HCT116 (cell line): ENCODE measurements around the gene GGT6. TPM values are rescaled to one million over a fixed set of nuclear protein-coding genes. Genes with fewer than 3 reads are reported as not detected.

Source experiments
- ATAC-seq: fragments of 200-7000 bp; cut with Tn5 transposase; 2 replicates; pipeline ENCODE4 v1.9.1; 2020; ENCODE audit warnings: mild to moderate bottlenecking, moderate library complexity
- BruUV-seq: library from RNA; stranded (reverse); fragments of 400-500 nt; replicated peaks from 2 replicates; lab custom pipeline; 2021; lab: Mats Ljungman, UMichigan
- CTCF ChIA-PET: fragments of 300-600 bp; sonication (Branson Sonifier 250); formaldehyde crosslinking; loops from one replicate; lab custom pipeline; 2021; ENCODE audit warnings: antibody characterized with exemption; lab: Charles Lee
- POLR2A ChIA-PET: fragments of 300-600, 350-600 bp; sonication (Branson Sonifier 250); formaldehyde crosslinking; loops from one replicate; lab custom pipeline; 2021; ENCODE audit warnings: antibody characterized with exemption; lab: Charles Lee
- RAD21 ChIA-PET, 2 experiments: fragments of 300-600 bp; sonication (Branson Sonifier 250); formaldehyde crosslinking; loops; one replicate each; lab custom pipeline; 2023; ENCODE audit warnings: low total read pairs in 2 of 2; ENCODE audit not compliant: uncharacterized antibody in 2 of 2, unreplicated experiment in 2 of 2, low non-redundant PET in 1 of 2; lab: Charles Lee
- DNase-seq: peaks from one replicate; pipeline ENCODE4 v3.0.0-alpha.2; 2010; ENCODE audit warnings: low read depth, low spot score
- H2AFZ ChIP-seq: fragments of 200-600 bp; shearing (Covaris generic), sonication (generic); 2 replicates; pipeline ENCODE4 v1.6.1; 2017; ENCODE audit warnings: low read depth, mixed run types, mixed read lengths, antibody characterized with exemption, low read length; ENCODE audit not compliant: poor library complexity, severe bottlenecking
- H3K27ac ChIP-seq: 2 replicates; pipeline ENCODE4 v1.5.1; 2012; ENCODE audit warnings: low read depth, low read length
- H3K27me3 ChIP-seq: fragments of 200-600 bp; sonication (generic); 2 replicates; pipeline ENCODE4 v1.6.1; 2016; ENCODE audit warnings: mixed run types, low read length, mixed read lengths; ENCODE audit not compliant: insufficient read depth
- H3K36me3 ChIP-seq, 2 experiments: fragments of 200-500 bp in 1 of 2; fragments of 200-600 bp in 1 of 2; sonication (Bioruptor generic) in 1 of 2; sonication (generic) in 1 of 2; 2 replicates each; pipeline versions ENCODE4 v1.5.1 to v1.6.1; 2014 to 2016; ENCODE audit warnings: low read length in 2 of 2, inconsistent platforms in 1 of 2, mixed read lengths in 1 of 2, mixed run types in 1 of 2; ENCODE audit not compliant: insufficient read depth in 2 of 2, control insufficient read depth in 1 of 2
- H3K4me1 ChIP-seq, 2 experiments: fragments of 200-600 bp in 1 of 2; sonication (generic) in 1 of 2; 2 replicates each; pipeline versions ENCODE4 v1.5.1 to v1.6.1; 2012 to 2017; ENCODE audit warnings: low read length in 2 of 2, inconsistent platforms in 1 of 2, mild to moderate bottlenecking in 1 of 2, mixed read lengths in 1 of 2, mixed run types in 1 of 2, moderate library complexity in 1 of 2; ENCODE audit not compliant: insufficient read depth in 2 of 2, control insufficient read depth in 1 of 2
- H3K4me2 ChIP-seq: fragments of 200-600 bp; sonication (generic); 2 replicates; pipeline ENCODE4 v1.6.1; 2017; ENCODE audit warnings: mixed run types, low read length, mixed read lengths
- H3K4me3 ChIP-seq, 2 experiments: fragments of 200-600 bp in 1 of 2; sonication (generic) in 1 of 2; replicated peaks in 1 of 2; 2 replicates each; pipeline ENCODE4 v1.5.1; 2011 to 2016; ENCODE audit warnings: low read length in 2 of 2, control low read depth in 1 of 2, low read depth in 1 of 2, mild to moderate bottlenecking in 1 of 2, mixed read lengths in 1 of 2, mixed run types in 1 of 2
- H3K79me2 ChIP-seq: fragments of 200-600 bp; sonication (generic); 2 replicates; pipeline ENCODE4 v1.6.1; 2017; ENCODE audit warnings: mild to moderate bottlenecking, mixed run types, low read length, moderate library complexity, mixed read lengths; ENCODE audit not compliant: insufficient read depth
- H3K9ac ChIP-seq: fragments of 200-600 bp; sonication (generic); 2 replicates; pipeline ENCODE4 v1.6.1; 2016; ENCODE audit warnings: low read length, mixed read lengths
- H3K9me2 ChIP-seq: fragments of 200-600 bp; sonication (generic), shearing (Covaris generic); 2 replicates; pipeline ENCODE4 v1.6.1; 2017; ENCODE audit warnings: mixed run types, mild to moderate bottlenecking, moderate library complexity; ENCODE audit not compliant: insufficient read depth
- H3K9me3 ChIP-seq, 2 experiments: fragments of 200-500 bp in 1 of 2; fragments of 200-600 bp in 1 of 2; sonication (Bioruptor generic) in 1 of 2; sonication (generic) in 1 of 2; 2 replicates each; pipeline ENCODE4 v1.6.1; 2014 to 2017; ENCODE audit warnings: low read length in 2 of 2, mixed read lengths in 2 of 2, inconsistent platforms in 1 of 2, low read depth in 1 of 2, mild to moderate bottlenecking in 1 of 2, mixed run types in 1 of 2, moderate library complexity in 1 of 2; ENCODE audit not compliant: control insufficient read depth in 1 of 2, insufficient read depth in 1 of 2
- H4K20me1 ChIP-seq: fragments of 200-600 bp; sonication (generic), shearing (Covaris generic); 2 replicates; pipeline ENCODE4 v1.6.1; 2017; ENCODE audit warnings: mixed run types, mild to moderate bottlenecking, moderate library complexity; ENCODE audit not compliant: insufficient read depth
- ATF3 ChIP-seq: IDR thresholded peaks from 2 replicates; pipeline ENCODE4 v1.6.1; 2012
- CBX3 ChIP-seq: IDR thresholded peaks from 2 replicates; pipeline ENCODE4 v1.6.1; 2012; ENCODE audit warnings: low read depth
- ELF1 ChIP-seq: IDR thresholded peaks from 2 replicates; pipeline ENCODE4 v1.6.1; 2012; ENCODE audit warnings: low read depth, borderline replicate concordance
- EZH2 ChIP-seq: fragments of 200-600 bp; sonication (generic); IDR thresholded peaks from 2 replicates; pipeline ENCODE4 v1.6.1; 2017; ENCODE audit warnings: antibody characterized with exemption, mixed run types
- SP1 ChIP-seq: IDR thresholded peaks from 2 replicates; pipeline ENCODE4 v1.6.1; 2012; ENCODE audit warnings: low read depth
- TCF7L2 ChIP-seq: IDR thresholded peaks from 2 replicates; pipeline ENCODE4 v1.7.0; 2011; ENCODE audit warnings: borderline replicate concordance, inconsistent platforms; ENCODE audit not compliant: insufficient read depth, insufficient read length; ENCODE audit errors: extremely low read depth
- YY1 ChIP-seq: IDR thresholded peaks from 2 replicates; pipeline ENCODE4 v1.6.1; 2011; ENCODE audit warnings: low read length, low read depth, moderate library complexity, mild to moderate bottlenecking; ENCODE audit not compliant: insufficient replicate concordance; ENCODE audit errors: extremely low read depth
- ZFX ChIP-seq: fragments of 450-650 bp; IDR thresholded peaks from 2 replicates; pipeline ENCODE4 v1.6.1; 2017
- ZNF274 ChIP-seq: fragments of 200-500 bp; sonication (Bioruptor generic); IDR thresholded peaks from 2 replicates; pipeline ENCODE4 v1.6.1; 2014; ENCODE audit warnings: mild to moderate bottlenecking, low read depth, low read length, inconsistent platforms
- intact Hi-C: fragments of 100-400 bp; cut with micrococcal nuclease; formaldehyde crosslinking; loops from 2 replicates; pipeline ENCODE4 v1.10.0; 2022
- total RNA-seq: library from RNA; stranded (reverse); gene quantifications from one replicate; pipeline ENCODE4 v1.2.1, GENCODE V29; 2021; ENCODE audit not compliant: unreplicated experiment
- TF ChIP-seq, protein P1 (sequence below): IDR thresholded peaks from 2 replicates; pipeline ENCODE4 v1.6.1; 2011; ENCODE audit warnings: mild to moderate bottlenecking, low read length, moderate library complexity; ENCODE audit not compliant: insufficient replicate concordance; ENCODE audit errors: extremely low read depth

The GGT6 gene
- total RNA-seq, 1 experiment from 2014 or later, result 0.10 TPM

DNA sequence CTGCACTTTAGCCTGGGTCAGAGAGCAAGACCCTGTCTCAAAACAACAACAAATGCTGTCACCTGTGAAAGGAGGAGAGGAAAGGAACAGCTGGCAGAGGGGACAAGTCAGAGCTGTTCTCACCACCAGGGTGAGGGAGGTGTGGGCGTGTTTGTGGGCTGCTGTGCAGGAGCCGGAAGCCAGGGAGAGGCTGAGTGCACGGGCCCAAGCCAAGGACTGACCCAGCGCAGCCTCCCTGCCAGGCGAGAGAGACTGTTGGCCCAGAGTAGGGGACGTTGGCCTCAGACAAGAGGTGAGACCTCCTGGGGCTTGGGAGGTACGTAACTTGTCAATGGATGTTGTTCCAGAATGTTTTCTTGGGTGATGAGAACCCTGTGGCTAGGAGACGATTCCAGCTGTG is 51.0 kb downstream of the GGT6 start:
- TF ChIP-seq SP1 (no peak), ELF1 (no peak), EZH2 (no peak), ZFX (no peak), TCF7L2 (no peak), CBX3 (no peak), ZNF274 (no peak), YY1 (no peak)
- Histone ChIP-seq H4K20me1 (no peaks in the 10 kb centered on the region), H3K79me2 (no peaks in the 10 kb centered on the region), H3K9ac (no peak overlapping the region), H3K4me2 (no peak overlapping the region), H3K4me3 (no peak overlapping the region), H3K4me1 (peaks cover 9 to 26% of the 10 kb centered on the region in 2 experiments), H3K9me2 (no peaks in the 10 kb centered on the region), H3K36me3 (no peaks in the 10 kb centered on the region), H3K9me3 (no peaks in the 10 kb centered on the region), H2AFZ (no peak overlapping the region), H3K27ac (no peak overlapping the region), H3K27me3 (no peaks in the 10 kb centered on the region)
- ChIA-PET RAD21 (no interaction called here), CTCF (no interaction called here), POLR2A (no interaction called here)
- DNase-seq (no peak), ATAC-seq (no peak)
- intact Hi-C loops, result no loop called here
- no TSS peak for BruUV-seq

- Histone ChIP-seq H3K36me3 (no peaks in the 10 kb centered on the region), H3K9me2 (no peaks in the 10 kb centered on the region), H4K20me1 (no peaks in the 10 kb centered on the region), H3K79me2 (no peaks in the 10 kb centered on the region), H3K27me3 (no peaks in the 10 kb centered on the region), H3K27ac (no peak overlapping the region), H3K4me2 (no peak overlapping the region), H3K4me1 (peaks cover 0 to 19% of the 10 kb centered on the region in 2 experiments; a peak in 2 of 4 replicates)
- BruUV-seq, result no TSS peak
- TF ChIP-seq ELF1 (no peak), EZH2 (no peak), ATF3 (no peak)
- TF ChIP-seq, protein P1, sequence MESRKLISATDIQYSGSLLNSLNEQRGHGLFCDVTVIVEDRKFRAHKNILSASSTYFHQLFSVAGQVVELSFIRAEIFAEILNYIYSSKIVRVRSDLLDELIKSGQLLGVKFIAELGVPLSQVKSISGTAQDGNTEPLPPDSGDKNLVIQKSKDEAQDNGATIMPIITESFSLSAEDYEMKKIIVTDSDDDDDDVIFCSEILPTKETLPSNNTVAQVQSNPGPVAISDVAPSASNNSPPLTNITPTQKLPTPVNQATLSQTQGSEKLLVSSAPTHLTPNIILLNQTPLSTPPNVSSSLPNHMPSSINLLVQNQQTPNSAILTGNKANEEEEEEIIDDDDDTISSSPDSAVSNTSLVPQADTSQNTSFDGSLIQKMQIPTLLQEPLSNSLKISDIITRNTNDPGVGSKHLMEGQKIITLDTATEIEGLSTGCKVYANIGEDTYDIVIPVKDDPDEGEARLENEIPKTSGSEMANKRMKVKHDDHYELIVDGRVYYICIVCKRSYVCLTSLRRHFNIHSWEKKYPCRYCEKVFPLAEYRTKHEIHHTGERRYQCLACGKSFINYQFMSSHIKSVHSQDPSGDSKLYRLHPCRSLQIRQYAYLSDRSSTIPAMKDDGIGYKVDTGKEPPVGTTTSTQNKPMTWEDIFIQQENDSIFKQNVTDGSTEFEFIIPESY, result no peak
- TF ChIP-seq, all 23 proteins: peak for 0
- RAD21 ChIA-PET, result no interaction called here
- CTCF ChIA-PET, result no interaction called here
- Histone ChIP-seq H3K4me3 (no peak overlapping the region), H2AFZ (no peak overlapping the region), H3K9ac (no peak overlapping the region), H3K9me3 (no peaks in the 10 kb centered on the region)
- DNase-seq, result no peak
- ATAC-seq, result no peak
- intact Hi-C loops, result no loop called here
- POLR2A ChIA-PET, result no interaction called here
Observed at GRCh38 chr17:4508207-4508606, 52.2 kb downstream of the GGT6 start.
